ENCODE results near the gene CADPS. TPM values are rescaled to one million over a fixed set of nuclear protein-coding genes. Genes with fewer than 3 reads are reported as not detected.

Gene CADPS
- total and polyA plus RNA-seq, 2 of the 4 experiments (the other 2 are of a cell fraction), result not detected

DNA sequence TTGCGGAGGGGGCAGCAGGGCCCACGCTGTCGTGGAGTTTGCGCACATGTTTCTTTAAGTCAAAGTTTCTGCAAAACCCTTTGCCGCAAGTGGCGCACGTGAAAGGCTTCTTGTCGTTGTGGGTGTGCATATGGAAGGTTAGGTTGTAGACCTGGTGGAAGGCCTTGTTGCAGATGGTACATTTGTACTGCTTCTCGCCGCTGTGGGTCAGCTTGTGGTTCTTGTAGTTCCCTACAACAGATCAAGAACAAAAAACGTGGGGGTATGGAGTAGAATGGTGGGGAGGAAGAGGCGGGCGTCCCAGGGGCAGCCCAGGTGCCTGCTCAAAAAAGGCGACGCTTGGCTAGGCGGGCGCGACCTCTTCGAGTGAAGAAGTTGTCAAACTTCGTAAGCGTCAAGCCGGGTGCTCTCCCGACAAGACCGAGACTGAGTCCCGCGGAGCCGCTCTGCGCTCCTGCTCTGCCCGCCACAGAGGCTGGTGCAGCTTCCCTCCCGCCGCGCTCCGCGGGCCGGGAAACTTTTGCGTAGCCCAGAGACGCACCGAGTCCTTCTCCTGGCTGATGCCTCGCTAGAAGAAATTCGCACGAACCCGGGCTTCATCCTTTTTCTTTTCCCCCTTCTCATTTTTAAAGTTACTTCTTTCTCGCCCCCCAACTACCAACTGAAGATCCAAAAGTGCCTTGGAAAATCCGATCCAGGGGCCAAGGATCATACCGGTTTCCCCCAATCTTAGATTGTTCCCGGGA is 504.9 kb downstream of the CADPS start:
- Histone ChIP-seq H4K5ac (ENCODE audit: low read depth, low read length) (no peak overlapping the region), H2AK5ac (ENCODE audit: low read depth, low read length) (no peak overlapping the region), H4K8ac (ENCODE audit: low read depth in 2 of 2, low read length in 2 of 2) (no peak overlapping the region), H3K9ac (ENCODE audit: low read depth, low read length) (no peak overlapping the region), H2BK5ac (ENCODE audit: low read depth, low read length, poor library complexity, severe bottlenecking) (no peak overlapping the region), H2AFZ (replicated peaks; ENCODE audit: low read length, poor library complexity) (no peak overlapping the region), H3K14ac (replicated peaks; ENCODE audit: low read depth, low read length) (no peak overlapping the region), H3K4me3 (ENCODE audit: insufficient read depth, low read depth, low read length) (no peak overlapping the region), H3K18ac (ENCODE audit: low read depth, low read length) (no peak overlapping the region), H3K9me1 (ENCODE audit: insufficient read depth, low read length) (no peaks in the 10 kb centered on the region), H3K4ac (ENCODE audit: low read depth, low read length) (no peak overlapping the region), H3K9me3 (ENCODE audit: control insufficient read depth, insufficient read depth, low read length) (peaks cover 5% of the 10 kb centered on the region; the same call in 1 of the 2 replicates), H4K20me1 (ENCODE audit: insufficient read depth, low read length) (no peaks in the 10 kb centered on the region; the same call in 1 of the 2 replicates), H3K79me1 (ENCODE audit: low read depth in 1 of 2, low read length in 2 of 2) (no peaks in the 10 kb centered on the region), H2BK120ac (ENCODE audit: low read depth, low read length) (no peak overlapping the region), H2AK9ac (replicated peaks; ENCODE audit: low read depth, low read length, poor library complexity) (no peak overlapping the region), H3K27ac (ENCODE audit: insufficient read depth, low read length) (no peak overlapping the region), H3K27me3 (ENCODE audit: control insufficient read depth, insufficient read depth, low read length) (peaks cover 92% of the 10 kb centered on the region), H2BK15ac (ENCODE audit: low read depth, low read length) (no peak overlapping the region), H4K91ac (ENCODE audit: insufficient read depth, low read depth, low read length) (no peak overlapping the region), H2BK20ac (ENCODE audit: low read depth, low read length) (no peak overlapping the region), H3K36me3 (ENCODE audit: control insufficient read depth, insufficient read depth, low read length) (no peaks in the 10 kb centered on the region), H3K56ac (ENCODE audit: extremely low read depth, insufficient read depth, low read length) (no peak overlapping the region), H3K4me2 (ENCODE audit: low read depth, low read length) (no peak overlapping the region), H3K4me1 (ENCODE audit: control insufficient read depth, insufficient read depth, low read length) (no peaks in the 10 kb centered on the region), H3K23ac (ENCODE audit: low read depth, low read length) (no peak overlapping the region)
- intact Hi-C loops (cut with micrococcal nuclease), result no loop called here
- POLR2A ChIA-PET (ENCODE audit: unreplicated experiment), result no interaction called here
- BruUV-seq (replicated peaks), result no TSS peak
- DNase-seq (no peak), ATAC-seq (ENCODE audit: low read depth) (no peak)
- WGBS, 2 experiments (ENCODE audit: extremely low coverage in 2 of 2, insufficient read length in 1 of 2), result 3% methylated on average over 24 of the region's 46 CpGs; no CpG with 5 or more reads in 1 of the 2 experiments
- dilution Hi-C loops (cut with HindIII; ENCODE audit: low sequenced_read_pairs, unreplicated experiment), result no loop called here
- TF ChIP-seq RFX5 (IDR thresholded peaks at IDR 0.05; ENCODE audit: low read depth, low read length) (no peak), CEBPB (IDR thresholded peaks at IDR 0.05; ENCODE audit: low read depth, low read length) (no peak), MXI1 (IDR thresholded peaks at IDR 0.05; ENCODE audit: borderline replicate concordance, low read depth, low read length) (no peak), ELK1 (IDR thresholded peaks at IDR 0.05; ENCODE audit: borderline replicate concordance, low read depth, low read length) (no peak), FOS (IDR thresholded peaks at IDR 0.05; ENCODE audit: low read depth, low read length) (no peak), SMC3 (IDR thresholded peaks at IDR 0.05; ENCODE audit: low read depth, low read length) (no peak), NFE2L2 (IDR thresholded peaks at IDR 0.05; ENCODE audit: low read depth, low read length) (no peak), POLR2A (IDR thresholded peaks at IDR 0.05; ENCODE audit: low read depth, low read length) (no peak), RCOR1 (IDR thresholded peaks at IDR 0.05; ENCODE audit: insufficient replicate concordance, low read length) (no peak), MAFK (IDR thresholded peaks at IDR 0.05; ENCODE audit: low read depth, low read length) (no peak), USF2 (IDR thresholded peaks at IDR 0.05; ENCODE audit: low read depth, low read length) (no peak), RAD21 (IDR thresholded peaks at IDR 0.05; ENCODE audit: low read length) (no peak), CHD1 (IDR thresholded peaks at IDR 0.05; ENCODE audit: low read depth, low read length) (no peak), MAZ (IDR thresholded peaks at IDR 0.05; ENCODE audit: borderline replicate concordance, low read depth, low read length) (no peak), BHLHE40 (IDR thresholded peaks at IDR 0.05; ENCODE audit: low read depth, low read length) (no peak)
- TF ChIP-seq, protein P1, sequence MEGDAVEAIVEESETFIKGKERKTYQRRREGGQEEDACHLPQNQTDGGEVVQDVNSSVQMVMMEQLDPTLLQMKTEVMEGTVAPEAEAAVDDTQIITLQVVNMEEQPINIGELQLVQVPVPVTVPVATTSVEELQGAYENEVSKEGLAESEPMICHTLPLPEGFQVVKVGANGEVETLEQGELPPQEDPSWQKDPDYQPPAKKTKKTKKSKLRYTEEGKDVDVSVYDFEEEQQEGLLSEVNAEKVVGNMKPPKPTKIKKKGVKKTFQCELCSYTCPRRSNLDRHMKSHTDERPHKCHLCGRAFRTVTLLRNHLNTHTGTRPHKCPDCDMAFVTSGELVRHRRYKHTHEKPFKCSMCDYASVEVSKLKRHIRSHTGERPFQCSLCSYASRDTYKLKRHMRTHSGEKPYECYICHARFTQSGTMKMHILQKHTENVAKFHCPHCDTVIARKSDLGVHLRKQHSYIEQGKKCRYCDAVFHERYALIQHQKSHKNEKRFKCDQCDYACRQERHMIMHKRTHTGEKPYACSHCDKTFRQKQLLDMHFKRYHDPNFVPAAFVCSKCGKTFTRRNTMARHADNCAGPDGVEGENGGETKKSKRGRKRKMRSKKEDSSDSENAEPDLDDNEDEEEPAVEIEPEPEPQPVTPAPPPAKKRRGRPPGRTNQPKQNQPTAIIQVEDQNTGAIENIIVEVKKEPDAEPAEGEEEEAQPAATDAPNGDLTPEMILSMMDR (conservative IDR thresholded peaks at IDR 0.05; ENCODE audit: low read depth, low read length), result no peak
- in situ Hi-C loops (cut with MboI; ENCODE audit: low sequenced_read_pairs), result no loop called here
- CTCF ChIA-PET, result no interaction called here
